ENCODE measurements around the gene FARP1.
A peak's percentile ranks its signal among the peaks of the same experiment; 100 is the strongest.
"Not testable (repeated sequence)": the region's sequence is repeated elsewhere in the genome, so short reads cannot be mapped to it uniquely, and the experiment has no call there.

FARP1 gene

GRCh38 chr13:98363326-98363725 lies 220.4 kb downstream of the FARP1 start:
- peak; percentile 26 for DNase-seq (ENCODE audit: low spot score)

- DNase-seq (ENCODE audit: low spot score) = no peak
Observed at GRCh38 chr13:98364179-98364578, 221.3 kb downstream of the FARP1 start.

DNA sequence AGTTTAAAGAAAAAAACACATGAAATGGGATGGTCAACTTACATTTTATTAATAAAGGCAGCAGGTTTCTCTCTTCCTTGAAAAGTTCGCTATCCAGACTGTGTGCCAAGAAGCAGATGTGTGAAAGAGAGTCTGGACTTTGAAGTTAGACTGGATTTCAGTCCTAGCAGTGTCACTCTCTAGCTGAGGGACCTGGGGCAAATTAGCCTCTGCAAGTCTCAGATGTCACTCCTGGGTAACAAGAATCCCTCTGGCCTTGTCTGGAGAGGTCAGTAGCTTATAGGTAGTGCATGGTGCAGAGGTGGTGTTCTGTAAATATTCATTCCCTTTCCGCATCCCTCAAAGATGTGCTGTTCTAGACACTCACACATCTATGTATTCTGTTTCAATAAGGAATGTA lies 221.8 kb downstream of the FARP1 start:
- DNase-seq (ENCODE audit: low spot score) = no peak

DNA sequence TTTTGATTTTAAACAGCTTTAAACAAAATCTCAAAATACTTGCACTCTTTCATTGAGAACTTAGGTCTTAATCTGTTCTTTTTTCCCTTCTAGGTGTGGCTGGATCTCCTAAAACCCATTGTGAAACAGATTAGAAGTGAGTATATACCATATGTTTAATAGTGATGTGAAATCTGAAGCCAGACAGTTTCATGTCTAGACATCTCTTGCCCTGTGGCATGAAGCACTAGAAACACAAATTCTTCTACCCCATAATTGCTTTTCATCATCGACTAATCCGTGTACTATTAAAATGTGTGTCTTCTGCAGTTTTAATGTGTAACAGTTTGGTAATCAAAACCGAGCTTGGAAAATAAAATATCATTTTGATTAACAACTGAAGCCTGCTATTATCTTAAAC lies 222.4 kb downstream of the FARP1 start:
- no peak for DNase-seq (ENCODE audit: low spot score)

- DNase-seq (ENCODE audit: low spot score) = no peak
Observed at GRCh38 chr13:98366010-98366409, 223.1 kb downstream of the FARP1 start.

DNA sequence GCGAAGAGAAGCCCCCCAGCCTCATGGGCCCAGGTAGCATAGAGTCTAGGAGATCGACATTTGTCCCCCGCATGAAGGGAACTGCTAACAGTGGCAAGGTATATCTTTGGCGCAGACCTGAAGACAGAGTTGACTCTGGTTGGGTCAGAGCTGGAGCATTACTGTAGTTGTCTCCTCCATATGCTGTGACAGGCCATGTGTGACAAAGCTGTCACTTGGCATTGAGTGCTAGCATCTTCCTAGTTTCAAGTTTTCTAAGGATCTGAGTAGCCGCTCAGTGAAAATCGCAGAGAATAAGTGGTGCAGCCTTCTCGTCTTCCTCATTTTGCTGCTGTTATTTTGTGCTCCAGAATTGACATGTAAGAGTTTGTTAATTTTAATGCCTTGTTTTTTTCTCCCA lies 223.5 kb downstream of the FARP1 start:
- DNase-seq (ENCODE audit: low spot score) = no peak

- DNase-seq (ENCODE audit: low spot score) = no peak
Observed at GRCh38 chr13:98366959-98367358, 224.1 kb downstream of the FARP1 start.

DNA sequence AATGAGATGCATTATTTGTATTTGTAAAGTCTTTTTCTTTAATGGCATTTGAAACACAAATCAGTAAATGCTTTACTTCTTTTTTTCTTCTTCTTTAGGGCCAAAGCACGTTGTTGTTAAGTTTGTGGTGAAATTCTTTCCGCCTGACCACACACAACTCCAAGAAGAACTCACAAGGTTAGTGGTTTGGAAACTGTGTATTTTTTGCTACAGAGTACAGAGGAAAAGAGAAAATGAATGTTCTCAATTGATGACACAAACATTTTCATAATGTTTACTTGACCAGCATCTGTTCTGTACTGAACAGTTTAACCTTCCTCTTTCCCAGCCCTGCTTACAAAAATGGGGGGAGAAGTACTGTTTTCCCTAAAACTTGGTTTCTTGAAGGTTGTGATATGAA lies 225.1 kb downstream of the FARP1 start:
- no peak for DNase-seq (ENCODE audit: low spot score)

DNA sequence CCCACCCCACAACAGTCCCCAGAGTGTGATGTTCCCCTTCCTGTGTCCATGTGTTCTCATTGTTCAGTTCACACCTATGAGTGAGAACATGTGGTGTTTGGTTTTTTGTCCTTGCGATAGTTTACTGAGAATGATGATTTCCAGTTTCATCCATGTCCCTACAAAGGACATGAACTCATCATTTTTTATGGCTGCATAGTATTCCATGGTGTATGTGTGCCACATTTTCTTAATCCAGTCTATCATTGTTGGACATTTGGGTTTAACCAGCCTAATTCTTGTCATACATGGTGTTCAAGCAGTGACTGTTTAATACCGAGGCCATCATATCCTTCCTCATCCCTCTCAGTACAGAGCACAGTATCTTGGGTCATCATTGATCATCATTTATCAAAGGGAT lies 226.6 kb downstream of the FARP1 start:
- not testable (repeated sequence) for DNase-seq (ENCODE audit: low spot score)

GRCh38 chr13:98370261-98370660 lies 227.4 kb downstream of the FARP1 start:
- DNase-seq (ENCODE audit: low spot score) = no peak

- DNase-seq (ENCODE audit: low spot score) = no peak
Observed at GRCh38 chr13:98370806-98371515, 228.1 kb downstream of the FARP1 start.

GRCh38 chr13:98371516-98372023 lies 228.7 kb downstream of the FARP1 start:
- no peak for DNase-seq (ENCODE audit: low spot score)

DNA sequence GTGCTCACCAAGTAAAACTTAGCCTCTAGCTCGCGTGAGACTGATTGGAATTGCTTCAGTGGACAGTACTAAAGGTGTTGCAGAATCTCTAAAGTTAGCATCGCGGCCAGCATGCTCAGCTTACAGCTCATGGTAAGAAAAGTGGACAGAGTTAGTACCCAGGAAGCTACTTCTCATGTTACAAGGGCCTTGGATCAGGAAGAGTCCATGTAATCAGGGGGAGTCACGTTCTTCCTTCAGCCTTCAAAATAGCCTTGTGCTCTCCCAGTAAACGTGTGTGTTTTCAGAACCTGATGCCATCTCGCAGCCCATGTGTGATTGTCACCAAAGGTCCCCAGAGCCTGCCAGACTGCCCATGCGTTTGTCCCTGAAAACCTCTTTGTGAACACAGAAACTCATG lies 230.0 kb downstream of the FARP1 start:
- peak; percentile 49 for DNase-seq (ENCODE audit: low spot score)

GRCh38 chr13:98374750-98375149 lies 231.9 kb downstream of the FARP1 start:
- no peak for DNase-seq (ENCODE audit: low spot score)

- no peak for DNase-seq (ENCODE audit: low spot score)
Observed at GRCh38 chr13:98377635-98378378, 234.9 kb downstream of the FARP1 start.

DNA sequence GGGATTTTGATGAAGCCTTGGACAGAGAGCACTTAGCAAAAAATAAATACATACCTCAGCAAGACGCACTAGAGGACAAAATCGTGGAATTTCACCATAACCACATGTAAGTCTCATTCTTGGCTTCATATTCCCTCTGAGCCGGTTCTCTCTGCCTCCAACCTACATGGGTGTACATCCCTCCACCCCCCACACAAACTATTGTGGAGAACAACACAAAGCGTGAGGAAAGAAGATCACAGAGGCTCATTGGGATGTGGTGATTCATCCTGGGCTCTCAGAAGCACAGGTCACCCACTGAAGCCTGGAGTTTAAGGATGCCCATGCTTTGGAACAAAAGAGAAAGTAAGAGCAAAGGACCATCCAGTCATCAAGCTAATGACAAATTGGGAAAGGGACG lies 241.8 kb downstream of the FARP1 start:
- no peak for DNase-seq (ENCODE audit: low spot score)

- DNase-seq (ENCODE audit: low spot score) = no peak
Observed at GRCh38 chr13:98385606-98386005, 242.7 kb downstream of the FARP1 start.

- no peak for DNase-seq (ENCODE audit: low spot score)
Observed at GRCh38 chr13:98386637-98387036, 243.7 kb downstream of the FARP1 start.

DNA sequence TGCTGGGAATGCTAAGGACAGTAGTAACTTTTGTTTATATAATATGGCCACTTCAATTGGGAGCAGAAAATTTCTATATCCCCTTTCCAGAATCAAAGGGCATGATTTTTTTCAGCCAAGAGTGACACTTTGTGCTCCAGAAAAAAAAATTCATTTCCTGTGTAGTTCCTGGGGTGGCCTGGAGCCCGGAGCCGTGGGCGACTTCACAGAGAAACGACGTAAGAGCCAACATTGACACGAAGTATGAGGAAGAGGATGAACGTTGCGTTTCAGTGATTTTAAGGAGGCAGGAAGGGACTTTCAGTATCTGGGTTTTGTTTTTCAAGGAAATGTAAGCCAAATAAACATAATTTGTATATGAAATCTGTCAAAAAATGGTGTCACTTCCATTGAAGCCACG lies 246.4 kb downstream of the FARP1 start:
- DNase-seq (ENCODE audit: low spot score) = no peak

GRCh38 chr13:98390086-98390715 lies 247.3 kb downstream of the FARP1 start:
- DNase-seq (ENCODE audit: low spot score) = no peak

DNA sequence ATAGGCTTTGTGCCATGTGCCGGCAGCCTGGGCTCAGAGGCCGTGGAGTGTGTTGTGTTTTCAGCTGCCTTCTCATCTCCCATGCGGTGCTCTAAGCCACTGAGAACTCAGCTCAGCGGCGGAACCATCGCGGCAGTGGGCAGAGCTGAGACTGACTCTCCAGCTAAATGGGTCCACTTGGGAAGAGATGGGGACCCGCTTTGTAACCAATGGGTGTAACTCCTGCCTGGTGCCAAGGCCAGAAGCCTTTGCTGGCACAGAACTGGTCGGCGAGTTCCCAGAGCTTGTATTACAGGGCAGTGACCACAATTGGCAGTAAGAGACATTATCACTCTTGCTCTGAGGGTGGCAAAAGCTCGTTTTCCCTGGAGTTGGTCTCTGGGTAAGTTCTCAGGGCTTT lies 251.0 kb downstream of the FARP1 start:
- DNase-seq (ENCODE audit: low spot score) = no peak

GRCh38 chr13:98394820-98395510 lies 252.1 kb downstream of the FARP1 start:
- DNase-seq (ENCODE audit: low spot score) = no peak
